GM18508 (cell line): ENCODE data around the gene UROS.

Source experiments
- ATAC-seq: cut with Tn5 transposase; IDR thresholded peaks from one replicate; pipeline ENCODE4 v1.9.1; 2021; ENCODE audit warnings: moderate number of reproducible peaks; ENCODE audit not compliant: insufficient read depth, unreplicated experiment

The UROS gene

DNA sequence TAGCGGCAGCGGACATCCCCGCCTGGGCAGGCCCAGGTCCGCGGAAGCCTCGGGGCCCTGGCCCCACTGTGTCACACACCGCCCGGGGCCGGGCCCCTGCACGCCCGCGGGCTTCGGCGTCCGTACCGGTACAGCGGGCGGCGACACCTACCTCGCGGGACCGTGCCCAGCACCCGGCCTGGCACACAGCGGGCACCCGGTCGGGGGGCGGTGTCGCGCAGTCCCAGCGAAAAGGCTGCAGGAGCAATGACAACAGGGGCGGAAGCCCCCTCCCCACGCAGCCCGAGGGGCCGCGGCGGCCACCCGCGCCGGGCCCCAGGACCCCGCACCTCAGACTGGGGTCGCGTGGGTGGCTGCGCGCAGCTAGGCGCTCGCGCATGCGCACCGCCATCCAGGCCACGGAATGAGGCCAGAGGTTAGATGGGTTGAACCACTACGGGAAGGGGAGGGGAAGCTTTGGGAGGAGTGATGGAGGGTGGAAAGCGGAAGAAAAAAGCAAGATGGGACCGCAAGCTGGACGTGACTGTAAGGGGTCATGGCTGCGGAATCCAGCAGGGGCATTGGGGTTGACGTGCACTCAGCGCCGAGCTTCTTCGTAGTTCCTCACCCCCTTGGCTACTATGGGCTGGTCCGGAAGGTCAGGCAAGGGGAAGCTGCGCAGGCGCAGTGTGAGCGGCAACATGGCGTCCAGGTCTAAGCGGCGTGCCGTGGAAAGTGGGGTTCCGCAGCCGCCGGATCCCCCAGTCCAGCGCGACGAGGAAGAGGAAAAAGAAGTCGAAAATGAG lies at the start of gene UROS, which contains the start of gene BCCIP:
TSS of gene UROS (minus strand) at position 381 of the 785 bp plus-strand sequence. CDS start 6,759 bp downstream, outside the sequence.
TSS of gene BCCIP (plus strand) at position 669 of the 785 bp plus-strand sequence. CDS start at position 681, 12 bp downstream.
- no peak for ATAC-seq

- no peak for ATAC-seq
Measured at GRCh38 chr10:125871338-125871737, 48.3 kb upstream of the UROS start.

DNA sequence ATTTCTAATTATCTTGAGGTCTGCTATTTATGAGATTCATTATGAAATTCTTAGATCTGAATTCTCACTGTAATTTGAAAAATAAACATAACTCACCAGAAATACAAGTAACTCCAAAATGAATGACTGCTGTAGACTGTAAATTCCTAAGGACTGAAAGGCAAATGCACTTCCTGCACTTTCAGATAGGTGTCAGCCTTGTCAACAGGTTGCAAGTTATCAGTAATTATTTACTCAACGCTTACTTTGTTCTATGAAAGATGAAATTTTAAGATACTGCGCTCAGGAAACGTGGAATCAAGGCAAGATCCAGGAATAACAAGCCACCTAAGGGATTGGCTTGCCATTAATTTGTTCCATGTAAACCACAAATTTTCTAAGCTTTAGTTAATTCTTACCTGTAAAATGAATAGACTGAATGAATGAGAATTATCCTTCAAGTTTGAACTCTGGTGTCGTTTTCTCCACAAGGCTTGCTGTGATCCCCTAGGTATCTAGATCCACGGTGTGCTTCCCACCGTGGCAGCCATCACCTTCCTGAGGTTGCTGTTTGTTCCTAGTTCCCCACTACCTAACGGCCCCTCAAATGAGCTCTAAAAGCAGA lies 45.4 kb upstream of the UROS start:
- ATAC-seq = no peak

GRCh38 chr10:125866421-125867029 lies 43.5 kb upstream of the UROS start:
- no peak for ATAC-seq

- ATAC-seq = no peak
Measured at GRCh38 chr10:125865120-125865519, 42.1 kb upstream of the UROS start.

DNA sequence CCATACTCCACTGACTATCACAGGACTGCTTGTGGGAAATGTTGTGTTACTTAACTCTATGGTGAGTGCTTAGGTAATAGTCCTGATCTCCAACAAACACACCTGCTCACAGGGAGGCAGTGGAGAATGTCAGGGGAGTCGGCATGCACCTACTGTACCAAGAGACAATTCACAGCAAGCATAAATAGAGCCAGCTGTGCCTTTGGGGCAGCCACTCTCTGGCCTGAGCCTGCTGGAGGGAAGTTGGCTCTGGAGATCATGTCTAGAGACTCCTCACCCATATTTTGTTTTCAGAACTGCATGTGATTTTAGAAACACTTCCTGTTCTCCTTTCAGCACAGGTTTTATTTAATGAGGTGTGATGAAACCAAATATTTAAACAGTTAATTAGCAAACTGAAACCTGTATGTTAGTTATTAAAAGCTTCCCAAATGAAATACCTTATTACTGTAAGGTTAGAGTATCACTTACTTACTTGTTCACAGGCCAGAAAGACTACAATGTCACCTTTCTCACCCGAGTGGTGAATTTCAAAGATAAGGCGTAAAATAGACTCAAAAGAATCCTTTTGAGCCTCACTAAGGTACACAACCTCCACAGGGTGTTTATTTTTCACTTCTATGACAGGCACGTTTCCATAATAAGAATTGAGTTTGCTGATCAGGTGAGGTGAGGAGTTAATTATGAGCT lies 36.2 kb upstream of the UROS start:
- no peak for ATAC-seq

DNA sequence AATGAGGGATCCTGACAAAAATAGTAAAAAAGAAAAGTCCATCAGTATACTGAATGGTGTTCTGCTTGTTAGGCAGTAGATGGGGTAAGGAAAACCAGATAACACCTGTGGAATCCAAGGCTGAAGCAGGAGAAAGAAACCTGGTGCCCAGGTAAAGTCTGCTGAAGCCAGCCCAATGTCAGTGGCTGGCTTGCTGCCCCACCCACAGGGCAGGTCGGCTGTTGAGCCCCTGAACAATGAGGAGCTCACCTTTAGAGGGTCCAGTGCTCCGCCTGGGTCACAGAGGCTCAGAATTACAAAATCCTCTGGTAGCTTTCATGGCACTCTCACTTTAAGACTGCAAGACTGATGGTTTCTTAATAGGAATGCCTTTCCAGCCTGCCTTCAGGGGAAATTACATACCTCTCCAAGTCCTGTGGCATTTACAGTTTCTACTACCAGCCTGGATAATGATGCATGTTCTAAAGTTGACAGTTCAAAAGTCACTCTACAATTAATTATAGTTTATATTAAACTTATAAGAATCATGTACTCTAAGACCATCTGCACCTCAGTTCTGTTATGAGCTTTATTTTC lies 34.2 kb upstream of the UROS start:
- no peak for ATAC-seq

GRCh38 chr10:125852487-125852886 lies 29.4 kb upstream of the UROS start:
- no peak for ATAC-seq

DNA sequence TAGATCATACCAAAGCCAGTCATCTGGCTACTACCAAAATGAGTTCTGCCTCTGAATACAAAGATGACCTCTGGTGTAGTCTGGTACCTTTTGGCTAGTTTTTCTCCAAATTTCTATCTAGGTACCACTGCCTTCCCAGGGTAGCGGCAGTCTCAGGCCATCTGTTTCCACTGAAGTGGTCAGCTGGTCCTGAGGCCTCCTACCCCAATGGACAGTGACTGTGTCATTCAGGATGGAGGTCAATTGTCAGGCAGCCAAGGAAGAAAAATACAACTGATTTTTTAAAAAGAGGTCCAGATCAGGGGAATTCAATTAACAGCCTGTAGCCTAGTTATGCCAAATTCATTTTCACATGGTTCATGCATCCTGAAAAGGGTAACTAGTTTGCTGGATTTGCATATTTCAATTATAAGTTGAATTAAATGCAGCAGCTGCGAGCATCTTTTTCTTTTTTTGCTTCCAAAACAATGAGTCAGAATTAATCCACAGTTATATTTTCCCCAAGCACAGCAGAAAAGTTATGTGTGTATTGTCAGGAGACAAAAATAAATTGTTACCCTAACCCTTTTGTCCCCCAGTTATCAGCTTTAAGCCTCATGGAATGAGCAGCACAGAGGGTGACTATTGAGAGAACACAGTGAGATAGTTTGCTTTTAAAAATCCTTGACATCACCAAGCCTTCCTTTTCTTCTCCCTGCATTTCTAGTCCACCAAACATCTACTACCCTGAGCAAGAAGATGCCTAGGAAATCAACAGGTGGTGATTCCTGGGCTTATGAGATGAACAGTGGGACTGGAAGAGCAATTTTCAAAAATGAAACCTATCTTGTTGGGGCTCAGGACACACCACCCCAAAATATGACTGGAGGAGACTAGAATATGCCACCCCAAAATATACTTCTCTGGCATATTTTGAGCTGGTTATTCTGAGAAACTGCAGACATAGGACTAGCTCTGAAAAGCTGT lies 28.0 kb upstream of the UROS start:
- no peak for ATAC-seq

DNA sequence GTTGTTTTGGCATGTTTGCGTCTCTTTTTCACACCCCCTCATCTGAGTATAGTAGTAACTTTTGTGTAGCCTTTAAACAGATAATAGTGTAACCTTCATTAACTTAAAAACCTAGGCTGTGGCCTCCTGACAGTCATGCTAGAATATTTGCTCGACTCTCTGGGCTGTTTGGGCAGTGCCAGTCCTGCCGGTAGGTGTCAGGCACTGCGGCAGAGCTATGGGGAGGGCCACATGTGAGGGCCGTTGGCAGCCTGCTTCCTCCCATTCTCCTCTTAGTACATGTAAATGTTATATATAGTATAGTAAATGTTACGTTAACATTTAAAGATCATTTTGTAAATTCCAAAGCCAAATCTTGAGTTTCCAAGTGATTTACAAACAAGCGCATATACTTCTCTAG lies 26.4 kb upstream of the UROS start:
- no peak for ATAC-seq

GRCh38 chr10:125848857-125849256 lies 25.8 kb upstream of the UROS start:
- ATAC-seq = no peak

DNA sequence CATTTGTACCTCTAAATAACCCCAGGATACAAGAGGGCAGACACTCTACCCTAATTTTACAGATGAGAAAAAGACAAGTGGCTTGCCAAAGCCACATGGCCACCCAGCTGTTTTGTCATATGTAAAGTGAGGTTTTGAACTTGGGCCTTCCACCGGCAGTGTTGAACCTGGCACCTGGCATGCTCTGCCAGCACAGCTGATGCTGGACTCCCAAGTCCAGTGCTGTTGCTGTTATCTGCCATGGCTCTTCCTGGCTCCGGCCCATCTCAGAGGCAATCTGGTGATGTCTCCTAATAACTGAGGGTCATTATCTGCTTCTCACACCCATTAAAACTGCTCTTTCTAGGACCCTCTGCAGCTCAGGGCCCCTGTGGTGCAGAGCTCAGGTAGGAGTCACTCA lies 25.3 kb upstream of the UROS start:
- ATAC-seq = no peak

- no peak for ATAC-seq
Measured at GRCh38 chr10:125846894-125847293, 23.8 kb upstream of the UROS start.

GRCh38 chr10:125845617-125846016 lies 22.6 kb upstream of the UROS start:
- no peak for ATAC-seq

DNA sequence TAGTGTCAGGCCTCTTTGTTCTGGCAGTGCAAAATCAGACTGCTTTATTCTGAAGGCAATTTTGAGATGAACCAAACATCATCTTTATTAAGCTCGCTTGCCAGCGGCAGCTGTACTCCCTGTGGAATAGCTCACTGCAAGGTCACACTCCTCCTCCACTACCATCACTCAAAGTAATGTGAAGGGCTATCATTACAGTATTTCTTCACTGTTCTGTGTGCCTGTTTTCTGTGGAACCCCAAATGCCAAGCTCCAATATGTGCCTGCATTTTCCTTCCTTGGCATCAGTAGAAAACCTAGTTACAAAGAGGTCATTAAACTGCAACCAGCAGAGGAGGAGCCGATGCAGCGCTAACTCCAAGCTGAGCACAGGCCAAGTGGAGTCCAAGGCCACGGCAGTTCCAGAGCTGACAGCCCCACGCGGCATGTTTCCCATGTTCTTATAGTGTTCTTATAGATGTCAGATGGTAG lies 21.7 kb upstream of the UROS start:
- ATAC-seq = no peak

GRCh38 chr10:125843603-125844329 lies 20.7 kb upstream of the UROS start:
- no peak for ATAC-seq

DNA sequence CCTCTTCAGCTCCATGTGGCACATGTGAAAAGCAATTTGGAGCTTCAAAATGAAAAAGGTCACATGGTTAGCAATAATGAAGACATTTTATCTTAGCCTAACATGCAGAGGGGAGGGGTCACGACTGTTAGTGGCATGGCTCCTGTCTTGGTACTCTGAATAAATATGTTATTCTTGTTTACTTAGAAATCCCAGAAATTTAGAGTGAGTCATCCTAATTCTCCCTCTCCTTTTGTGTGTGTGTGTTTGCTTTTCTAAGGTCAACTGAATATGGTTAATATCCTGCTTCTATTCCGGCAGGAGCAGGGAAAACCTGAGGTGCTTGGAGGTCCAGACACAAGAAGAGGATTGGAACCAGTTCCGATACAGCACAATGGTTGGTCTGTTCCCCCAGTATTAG lies 17.9 kb upstream of the UROS start:
- ATAC-seq = no peak

DNA sequence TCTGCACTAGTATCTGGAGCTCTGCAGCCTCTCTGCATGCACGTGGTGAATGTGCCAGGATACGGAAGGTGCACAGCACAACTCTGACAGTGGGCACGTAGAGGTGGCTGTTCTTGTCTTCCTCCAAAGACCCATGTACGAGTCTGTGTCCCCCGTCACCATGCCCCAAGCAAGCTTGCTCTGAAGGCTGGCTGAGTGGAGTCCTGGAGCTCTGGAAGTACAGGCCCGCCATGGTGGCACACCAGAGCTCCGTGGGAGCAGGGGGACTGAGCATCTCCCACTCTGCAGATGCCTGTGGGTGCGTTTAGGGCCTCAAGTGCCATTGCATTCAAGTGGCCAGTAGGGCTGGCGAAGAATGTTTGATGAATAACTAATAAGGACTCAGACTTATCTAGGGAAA lies 17.3 kb upstream of the UROS start:
- no peak for ATAC-seq
